Activated naive CD8-positive, alpha-beta T cell treated with anti-CD3 and anti-CD28 coated beads for 36 hours (primary cell): ENCODE measurements around the gene LRIG1. TPM values are rescaled to one million over a fixed set of nuclear protein-coding genes. Genes with fewer than 3 reads are reported as not detected.

ENCODE experiments used
- DNase-seq: peaks from one replicate; pipeline ENCODE4 v3.0.0; 2021
- H3K27ac Mint-ChIP-seq: one replicate; pipeline ENCODE4 v1.8.0; 2022; ENCODE audit warnings: mild to moderate bottlenecking, moderate library complexity, mixed read lengths
- H3K27me3 Mint-ChIP-seq: one replicate; pipeline ENCODE4 v1.8.0; 2022; ENCODE audit warnings: mild to moderate bottlenecking, mixed read lengths
- H3K36me3 Mint-ChIP-seq: one replicate; pipeline ENCODE4 v1.8.0; 2021; ENCODE audit warnings: mild to moderate bottlenecking, mixed read lengths
- H3K4me1 Mint-ChIP-seq: one replicate; pipeline ENCODE4 v1.8.0; 2021; ENCODE audit warnings: mixed read lengths
- H3K4me3 Mint-ChIP-seq: one replicate; pipeline ENCODE4 v1.8.0; 2022; ENCODE audit warnings: mild to moderate bottlenecking, moderate library complexity, mixed read lengths
- H3K9me3 Mint-ChIP-seq: one replicate; pipeline ENCODE4 v1.8.0; 2022; ENCODE audit warnings: mixed read lengths
- total RNA-seq, 2 experiments: library from RNA; stranded (reverse); gene quantifications; one replicate each; pipeline ENCODE4 v1.2.3, GENCODE V29; 2021

The LRIG1 gene
- total RNA-seq, 2 experiments from 2014 or later: 8.2 to 8.5 TPM

GRCh38 chr3:66518126-66518525, 17.3 kb upstream of the LRIG1 start:
- H3K27ac Mint-ChIP-seq: no peak overlapping the region
- no peaks in the 10 kb centered on the region for H3K9me3 Mint-ChIP-seq
- H3K4me1 Mint-ChIP-seq: no peaks in the 10 kb centered on the region
- peaks cover 4% of the 10 kb centered on the region for H3K27me3 Mint-ChIP-seq
- no peaks in the 10 kb centered on the region for H3K36me3 Mint-ChIP-seq
- no peak for DNase-seq
- no peak overlapping the region for H3K4me3 Mint-ChIP-seq

- no peaks in the 10 kb centered on the region for H3K4me1 Mint-ChIP-seq
- H3K27ac Mint-ChIP-seq: no peak overlapping the region
- H3K27me3 Mint-ChIP-seq: peaks cover 10% of the 10 kb centered on the region
Observed at GRCh38 chr3:66517241-66517640, 16.4 kb upstream of the LRIG1 start.

GRCh38 chr3:66508461-66508860, 7.6 kb upstream of the LRIG1 start:
- Mint-ChIP-seq H3K27me3 (peaks cover 18% of the 10 kb centered on the region), H3K4me1 (no peaks in the 10 kb centered on the region), H3K4me3 (no peak overlapping the region), H3K36me3 (no peaks in the 10 kb centered on the region), H3K9me3 (no peaks in the 10 kb centered on the region), H3K27ac (no peak overlapping the region)
- DNase-seq: no peak

More at GRCh38 chr3:66517241-66517640, 16.4 kb upstream of the LRIG1 start:
- no peaks in the 10 kb centered on the region for H3K36me3 Mint-ChIP-seq
- H3K4me3 Mint-ChIP-seq: no peak overlapping the region
- DNase-seq: no peak
- H3K9me3 Mint-ChIP-seq: no peaks in the 10 kb centered on the region

GRCh38 chr3:66507423-66508260, 6.8 kb upstream of the LRIG1 start:
- H3K4me3 Mint-ChIP-seq: no peak overlapping the region
- no peak for DNase-seq
- H3K9me3 Mint-ChIP-seq: no peaks in the 10 kb centered on the region
- no peaks in the 10 kb centered on the region for H3K36me3 Mint-ChIP-seq
- H3K27me3 Mint-ChIP-seq: peaks cover 22% of the 10 kb centered on the region
- H3K27ac Mint-ChIP-seq: no peak overlapping the region
- peaks cover 2% of the 10 kb centered on the region for H3K4me1 Mint-ChIP-seq

- no peak for DNase-seq
- Mint-ChIP-seq H3K27me3 (peaks cover 30% of the 10 kb centered on the region), H3K9me3 (no peaks in the 10 kb centered on the region), H3K27ac (no peak overlapping the region), H3K36me3 (no peaks in the 10 kb centered on the region), H3K4me3 (no peak overlapping the region), H3K4me1 (peaks cover 9% of the 10 kb centered on the region)
Observed at GRCh38 chr3:66506154-66506553, 5.3 kb upstream of the LRIG1 start.

GRCh38 chr3:66504850-66505641, 4.2 kb upstream of the LRIG1 start:
- Mint-ChIP-seq H3K36me3 (no peaks in the 10 kb centered on the region), H3K27me3 (peaks cover 27% of the 10 kb centered on the region), H3K4me3 (no peak overlapping the region), H3K27ac (no peak overlapping the region), H3K9me3 (no peaks in the 10 kb centered on the region), H3K4me1 (peaks cover 9% of the 10 kb centered on the region)
- no peak for DNase-seq

GRCh38 chr3:66502981-66503380, 2.2 kb upstream of the LRIG1 start:
- no peaks in the 10 kb centered on the region for H3K9me3 Mint-ChIP-seq
- H3K27ac Mint-ChIP-seq: no peak overlapping the region
- no peak for DNase-seq
- no peak overlapping the region for H3K4me3 Mint-ChIP-seq
- H3K27me3 Mint-ChIP-seq: peaks cover 46% of the 10 kb centered on the region
- peaks cover 28% of the 10 kb centered on the region for H3K4me1 Mint-ChIP-seq
- peaks cover 3% of the 10 kb centered on the region for H3K36me3 Mint-ChIP-seq

GRCh38 chr3:66502245-66502874, 1.5 kb upstream of the LRIG1 start:
- Mint-ChIP-seq H3K4me1 (peaks cover 30% of the 10 kb centered on the region), H3K9me3 (no peaks in the 10 kb centered on the region), H3K27ac (no peak overlapping the region), H3K4me3 (no peak overlapping the region), H3K27me3 (peaks cover 50% of the 10 kb centered on the region), H3K36me3 (peaks cover 3% of the 10 kb centered on the region)
- DNase-seq: no peak

- H3K4me3 Mint-ChIP-seq: peak overlapping the region; percentile 79
- peaks cover 3% of the 10 kb centered on the region for H3K36me3 Mint-ChIP-seq
- no peak overlapping the region for H3K27ac Mint-ChIP-seq
- H3K9me3 Mint-ChIP-seq: no peaks in the 10 kb centered on the region
- DNase-seq: no peak
- H3K4me1 Mint-ChIP-seq: peaks cover 32% of the 10 kb centered on the region
- H3K27me3 Mint-ChIP-seq: peaks cover 50% of the 10 kb centered on the region
Observed at GRCh38 chr3:66501483-66502244, 842 bp upstream of the LRIG1 start.

GRCh38 chr3:66499881-66500575, 794 bp downstream of the LRIG1 start:
- peak; percentile 36 for DNase-seq
- H3K4me1 Mint-ChIP-seq: peaks cover 44% of the 10 kb centered on the region
- H3K9me3 Mint-ChIP-seq: no peaks in the 10 kb centered on the region
- H3K4me3 Mint-ChIP-seq: peak overlapping the region; percentile 83
- peaks cover 64% of the 10 kb centered on the region for H3K27me3 Mint-ChIP-seq
- peaks cover 6% of the 10 kb centered on the region for H3K36me3 Mint-ChIP-seq
- H3K27ac Mint-ChIP-seq: peak overlapping the region; percentile 68

GRCh38 chr3:66498687-66499621, 1.9 kb downstream of the LRIG1 start:
- Mint-ChIP-seq H3K27me3 (peaks cover 71% of the 10 kb centered on the region), H3K36me3 (peaks cover 6% of the 10 kb centered on the region), H3K27ac (peak overlapping the region; percentile 68), H3K9me3 (no peaks in the 10 kb centered on the region), H3K4me3 (peak overlapping the region; percentile 83), H3K4me1 (peaks cover 51% of the 10 kb centered on the region)
- no peak for DNase-seq

GRCh38 chr3:66497985-66498671, 2.7 kb downstream of the LRIG1 start:
- Mint-ChIP-seq H3K4me1 (peaks cover 51% of the 10 kb centered on the region), H3K4me3 (peak overlapping the region; percentile 1), H3K9me3 (peaks cover 1% of the 10 kb centered on the region), H3K27me3 (peaks cover 71% of the 10 kb centered on the region), H3K36me3 (peaks cover 6% of the 10 kb centered on the region), H3K27ac (no peak overlapping the region)
- DNase-seq: no peak
